Esophagus squamous epithelium (tissue), 4 donors: ENCODE measurements around the gene NFKB1.

Experiments used
- CTCF ChIP-seq, 6 experiments: fragments of 450-650 bp in 4 of 6; fragments of 200-600 bp in 2 of 6; sonication (generic) in 2 of 6; IDR thresholded peaks; one replicate each; pipeline ENCODE4 v1.5.1; 2016 to 2019; ENCODE audit warnings: antibody characterized with exemption in 6 of 6, mild to moderate bottlenecking in 4 of 6, moderate library complexity in 4 of 6
- POLR2A ChIP-seq, 4 donors: fragments of 450-650 bp; IDR thresholded peaks; one replicate each; pipeline ENCODE4 v1.6.1; 2017; ENCODE audit warnings: antibody characterized with exemption in 4 of 4, mild to moderate bottlenecking in 4 of 4, moderate library complexity in 3 of 4

- TF ChIP-seq CTCF (IDR thresholded peaks at IDR 0.05) (no peak), POLR2A (IDR thresholded peaks at IDR 0.05) (no peak)
These were observed 79.3 kb downstream of the NFKB1 start for GRCh38 chr4:102580463-102580842.
